Sciatic nerve (tissue), 2 donors: ENCODE data around the gene WDR13. TPM values are rescaled to one million over a fixed set of nuclear protein-coding genes. Genes with fewer than 3 reads are reported as not detected.

Source experiments
- ATAC-seq: fragments of 200-7000 bp; cut with Tn5 transposase; one replicate; pipeline ENCODE4 v1.9.1; 2020; ENCODE audit warnings: mild to moderate bottlenecking, moderate library complexity
- DNase-seq: peaks from one replicate; pipeline ENCODE4 v3.0.0-alpha.2; 2020; ENCODE audit warnings: low spot score
- intact Hi-C: fragments of 100-400 bp; cut with DNase I; formaldehyde crosslinking; loops from one replicate; pipeline ENCODE4 v1.14.2; 2022
- total RNA-seq: library from RNA; stranded (reverse); fragmentation: NEBNext Ultra II Directional; extraction: Animal tissue kit (Norgen Biotek cat#: 25700); gene quantifications from one replicate; pipeline ENCODE4 v1.2.1, GENCODE V29; 2021
- donor health status: DM: no; HTN: no; CAD: no.
- donor health status: DM: no; HTN: no; CAD: no.

Gene WDR13
- total RNA-seq, 1 donor from 2014 or later = 124 TPM

- intact Hi-C loops = no loop called here
- DNase-seq (no peak), ATAC-seq (no peak)
These were observed 6.8 kb upstream of the WDR13 start for GRCh38 chrX:48590203-48591103.

- peak; percentile 17 for ATAC-seq
- DNase-seq = no peak
- intact Hi-C loops = no loop called here
These were observed 6.0 kb upstream of the WDR13 start for GRCh38 chrX:48591255-48591791.

GRCh38 chrX:48592971-48593370, 4.3 kb upstream of the WDR13 start:
- intact Hi-C loops = no loop called here
- no peak for DNase-seq
- no peak for ATAC-seq

- ATAC-seq (no peak), DNase-seq (no peak)
- intact Hi-C loops = no loop called here
These were observed 1.4 kb upstream of the WDR13 start for GRCh38 chrX:48595929-48596328.

- no peak for DNase-seq
- ATAC-seq = no peak
- intact Hi-C loops = no loop called here
These were observed 1.3 kb downstream of the WDR13 start for GRCh38 chrX:48598614-48599013.

- intact Hi-C loops = no loop called here
- no peak for ATAC-seq
- no peak for DNase-seq
These were observed 2.0 kb downstream of the WDR13 start for GRCh38 chrX:48599341-48599740.

- intact Hi-C loops = no loop called here
- ATAC-seq (no peak), DNase-seq (no peak)
These were observed 2.9 kb downstream of the WDR13 start for GRCh38 chrX:48600226-48600625.

- ATAC-seq (no peak), DNase-seq (no peak)
- intact Hi-C loops = no loop called here
These were observed 4.6 kb downstream of the WDR13 start for GRCh38 chrX:48601741-48602394.

GRCh38 chrX:48604701-48605100, 7.4 kb downstream of the WDR13 start:
- intact Hi-C loops = no loop called here
- ATAC-seq (no peak), DNase-seq (no peak)

GRCh38 chrX:48606091-48606490, 8.8 kb downstream of the WDR13 start:
- no peak for ATAC-seq
- DNase-seq = no peak
- intact Hi-C loops = no loop called here

GRCh38 chrX:48611703-48612102, 14.4 kb downstream of the WDR13 start:
- DNase-seq (no peak), ATAC-seq (no peak)
- intact Hi-C loops = no loop called here

GRCh38 chrX:48613502-48614160, 16.3 kb downstream of the WDR13 start:
- ATAC-seq = no peak
- intact Hi-C loops = no loop called here

GRCh38 chrX:48616576-48616975, 19.3 kb downstream of the WDR13 start:
- intact Hi-C loops = no loop called here
- no peak for DNase-seq
- no peak for ATAC-seq

More at GRCh38 chrX:48613502-48614160, 16.3 kb downstream of the WDR13 start:
- no peak for DNase-seq

GRCh38 chrX:48617542-48618340, 20.4 kb downstream of the WDR13 start:
- ATAC-seq (no peak), DNase-seq (no peak)
- intact Hi-C loops = no loop called here

GRCh38 chrX:48626401-48627298, 29.4 kb downstream of the WDR13 start:
- ATAC-seq (no peak), DNase-seq (no peak)
- intact Hi-C loops = no loop called here

GRCh38 chrX:48631376-48632090, 34.2 kb downstream of the WDR13 start:
- ATAC-seq (peak; percentile 99), DNase-seq (peak; percentile 79)
- intact Hi-C loops = no loop called here

GRCh38 chrX:48632207-48632606, 34.9 kb downstream of the WDR13 start:
- intact Hi-C loops = no loop called here
- no peak for ATAC-seq
- no peak for DNase-seq
